KG1 (cell line): ENCODE measurements around the gene CHPF.

ENCODE experiments used
- DNase-seq: peaks from one replicate; lab custom pipeline; 2025; lab: John Stamatoyannopoulos, UW

CHPF gene

GRCh38 chr2:219496247-219496824, 47.3 kb downstream of the CHPF start:
- DNase-seq, result no peak

- DNase-seq, result no peak
Observed at GRCh38 chr2:219495531-219496122, 48.0 kb downstream of the CHPF start.

- no peak for DNase-seq
Observed at GRCh38 chr2:219494952-219495530, 48.6 kb downstream of the CHPF start.

- DNase-seq, result no peak
Observed at GRCh38 chr2:219493086-219493485, 50.5 kb downstream of the CHPF start.

GRCh38 chr2:219492575-219492974, 51.0 kb downstream of the CHPF start:
- DNase-seq, result no peak

- no peak for DNase-seq
Observed at GRCh38 chr2:219491278-219491963, 52.2 kb downstream of the CHPF start.

GRCh38 chr2:219490600-219491130, 52.9 kb downstream of the CHPF start:
- no peak for DNase-seq

GRCh38 chr2:219490186-219490585, 53.4 kb downstream of the CHPF start:
- no peak for DNase-seq

GRCh38 chr2:219489315-219489714, 54.3 kb downstream of the CHPF start:
- no peak for DNase-seq
